ENCODE measurements around the gene WNT1. TPM values are rescaled to one million over a fixed set of nuclear protein-coding genes. Genes with fewer than 3 reads are reported as not detected.

The WNT1 gene
- total RNA-seq, 1 donor from 2014 or later, result not detected

DNA sequence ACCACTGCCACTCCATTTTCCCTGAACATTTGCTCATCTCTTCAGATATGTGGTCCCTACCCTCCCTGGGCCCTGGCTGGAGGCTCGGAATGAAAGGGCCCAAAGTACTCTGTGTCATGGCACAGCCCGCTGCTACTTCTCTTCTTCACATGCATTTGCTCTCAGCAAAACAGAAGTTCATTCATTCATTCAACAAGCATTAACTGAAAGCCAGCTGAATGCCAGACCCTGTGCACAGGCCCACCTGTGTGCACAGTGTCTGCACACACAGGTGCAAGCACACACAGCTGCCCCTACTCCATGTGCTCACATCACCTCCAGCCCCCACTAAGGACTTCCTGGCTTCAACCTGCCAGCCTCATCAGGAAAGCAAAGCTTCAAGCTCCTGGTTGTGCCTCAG is 7.8 kb downstream of the WNT1 start:
- TF ChIP-seq, protein P1, sequence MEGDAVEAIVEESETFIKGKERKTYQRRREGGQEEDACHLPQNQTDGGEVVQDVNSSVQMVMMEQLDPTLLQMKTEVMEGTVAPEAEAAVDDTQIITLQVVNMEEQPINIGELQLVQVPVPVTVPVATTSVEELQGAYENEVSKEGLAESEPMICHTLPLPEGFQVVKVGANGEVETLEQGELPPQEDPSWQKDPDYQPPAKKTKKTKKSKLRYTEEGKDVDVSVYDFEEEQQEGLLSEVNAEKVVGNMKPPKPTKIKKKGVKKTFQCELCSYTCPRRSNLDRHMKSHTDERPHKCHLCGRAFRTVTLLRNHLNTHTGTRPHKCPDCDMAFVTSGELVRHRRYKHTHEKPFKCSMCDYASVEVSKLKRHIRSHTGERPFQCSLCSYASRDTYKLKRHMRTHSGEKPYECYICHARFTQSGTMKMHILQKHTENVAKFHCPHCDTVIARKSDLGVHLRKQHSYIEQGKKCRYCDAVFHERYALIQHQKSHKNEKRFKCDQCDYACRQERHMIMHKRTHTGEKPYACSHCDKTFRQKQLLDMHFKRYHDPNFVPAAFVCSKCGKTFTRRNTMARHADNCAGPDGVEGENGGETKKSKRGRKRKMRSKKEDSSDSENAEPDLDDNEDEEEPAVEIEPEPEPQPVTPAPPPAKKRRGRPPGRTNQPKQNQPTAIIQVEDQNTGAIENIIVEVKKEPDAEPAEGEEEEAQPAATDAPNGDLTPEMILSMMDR (IDR thresholded peaks at IDR 0.05; ENCODE audit: insufficient read depth, low read length, severe bottlenecking), result no peak
- FAIRE-seq (no peak), DNase-seq (ENCODE audit: low read depth) (no peak)
- H3K27me3 ChIP-seq (ENCODE audit: control insufficient read depth, insufficient read depth, low read length), result peaks cover 50% of the 10 kb centered on the region
- no peaks in the 10 kb centered on the region for H3K36me3 ChIP-seq (ENCODE audit: control insufficient read depth, insufficient read depth, low read length)
- no peak overlapping the region for H3K4me3 ChIP-seq (ENCODE audit: low read depth, low read length)

DNA sequence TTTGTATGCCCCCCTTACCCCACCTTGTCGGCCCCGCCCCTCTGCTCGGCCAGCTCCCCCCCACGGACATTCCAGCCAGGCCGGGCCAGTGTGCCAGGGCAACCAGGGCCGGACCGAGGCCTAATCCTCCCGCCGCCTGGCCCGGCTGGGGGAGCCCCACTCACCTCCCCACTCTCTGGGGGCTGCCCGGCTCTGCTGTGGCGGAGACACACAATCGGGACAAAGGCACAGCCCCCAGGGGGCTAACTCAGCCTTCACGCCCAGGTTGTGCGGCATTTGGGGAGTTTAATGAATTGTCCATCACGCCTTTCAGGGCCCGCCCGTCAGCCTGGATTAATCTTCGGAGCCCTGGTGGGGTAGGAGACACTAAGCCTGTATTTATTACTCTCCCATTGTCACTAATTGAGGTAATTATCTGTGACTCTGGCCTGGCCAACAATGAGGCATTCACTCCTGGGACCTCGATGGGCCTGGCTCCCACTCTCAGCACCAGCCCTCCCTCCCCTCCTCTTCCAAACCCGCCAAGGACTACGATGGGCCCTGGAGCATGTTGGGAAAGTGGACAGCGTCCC is 8.7 kb downstream of the WNT1 start:
- FAIRE-seq (no peak), DNase-seq (ENCODE audit: low read depth) (no peak)
- Histone ChIP-seq H3K36me3 (ENCODE audit: control insufficient read depth, insufficient read depth, low read length) (no peaks in the 10 kb centered on the region), H3K4me3 (ENCODE audit: low read depth, low read length) (no peak overlapping the region), H3K27me3 (ENCODE audit: control insufficient read depth, insufficient read depth, low read length) (peaks cover 41% of the 10 kb centered on the region)
- TF ChIP-seq, protein P1 (IDR thresholded peaks at IDR 0.05; ENCODE audit: insufficient read depth, low read length, severe bottlenecking), result no peak

DNA sequence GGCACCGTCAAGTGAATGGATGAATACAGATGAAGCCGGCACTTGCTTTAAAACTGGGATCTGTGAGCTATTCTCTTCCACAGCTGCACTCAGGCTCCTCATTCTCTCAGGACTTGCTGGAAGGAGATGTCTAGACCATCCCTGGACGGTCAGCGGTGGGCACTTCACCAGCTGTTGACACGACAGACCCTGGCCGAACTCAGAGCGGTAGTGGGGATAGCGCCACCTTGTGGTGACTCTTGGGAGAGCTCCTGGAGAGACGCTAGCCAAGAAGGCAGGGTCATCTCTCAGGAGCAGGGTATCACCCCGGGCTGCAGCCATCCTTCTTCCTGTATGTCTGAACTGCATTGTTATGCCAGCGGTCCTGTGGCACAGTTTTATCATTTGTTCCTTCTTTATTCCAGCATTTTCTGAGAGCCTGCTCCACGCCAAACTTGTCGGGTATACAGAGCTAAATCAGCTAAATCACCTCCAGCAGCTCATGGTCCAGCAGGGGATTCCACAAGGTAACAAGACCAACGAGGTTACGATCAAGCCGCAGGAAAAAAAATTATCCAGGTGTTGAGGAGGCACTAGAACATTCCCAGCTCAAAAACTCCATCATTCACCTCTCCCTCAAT is 10.0 kb downstream of the WNT1 start:
- peaks cover 31% of the 10 kb centered on the region for H3K27me3 ChIP-seq (ENCODE audit: control insufficient read depth, insufficient read depth, low read length)

DNA sequence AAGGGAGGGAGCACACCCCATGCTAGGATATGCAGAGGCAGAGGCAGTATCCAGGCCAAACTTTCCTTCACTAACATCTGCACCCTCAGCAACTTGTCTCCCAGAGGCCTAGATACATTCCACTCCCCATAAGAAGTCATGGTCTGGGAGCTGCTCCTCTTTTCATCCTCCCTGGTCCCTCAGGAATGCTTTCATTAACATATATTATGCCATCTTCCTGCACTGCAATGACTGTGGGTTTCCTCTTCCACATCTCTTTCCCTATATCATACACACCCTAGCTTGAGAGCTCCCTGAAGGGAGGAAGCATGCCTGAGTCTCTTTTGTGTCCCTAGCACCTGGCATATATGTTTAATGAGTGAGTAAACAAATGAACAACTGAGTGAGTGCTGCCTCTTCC is 12.4 kb downstream of the WNT1 start:
- Histone ChIP-seq H3K36me3 (ENCODE audit: control insufficient read depth, insufficient read depth, low read length) (no peaks in the 10 kb centered on the region), H3K4me3 (ENCODE audit: low read depth, low read length) (no peak overlapping the region), H3K27me3 (ENCODE audit: control insufficient read depth, insufficient read depth, low read length) (peaks cover 16% of the 10 kb centered on the region)
- TF ChIP-seq, protein P1 (IDR thresholded peaks at IDR 0.05; ENCODE audit: insufficient read depth, low read length, severe bottlenecking), result no peak
- no peak for FAIRE-seq
- DNase-seq (ENCODE audit: low read depth), result no peak

More for the DNA sequence above, 10.0 kb downstream of the WNT1 start:
- Histone ChIP-seq H3K36me3 (ENCODE audit: control insufficient read depth, insufficient read depth, low read length) (no peaks in the 10 kb centered on the region), H3K4me3 (ENCODE audit: low read depth, low read length) (no peak overlapping the region)
- DNase-seq (ENCODE audit: low read depth), result peak; percentile 32
- TF ChIP-seq, protein P1 (IDR thresholded peaks at IDR 0.05; ENCODE audit: insufficient read depth, low read length, severe bottlenecking), result peak; percentile 94
- FAIRE-seq, result peak; percentile 18

DNA sequence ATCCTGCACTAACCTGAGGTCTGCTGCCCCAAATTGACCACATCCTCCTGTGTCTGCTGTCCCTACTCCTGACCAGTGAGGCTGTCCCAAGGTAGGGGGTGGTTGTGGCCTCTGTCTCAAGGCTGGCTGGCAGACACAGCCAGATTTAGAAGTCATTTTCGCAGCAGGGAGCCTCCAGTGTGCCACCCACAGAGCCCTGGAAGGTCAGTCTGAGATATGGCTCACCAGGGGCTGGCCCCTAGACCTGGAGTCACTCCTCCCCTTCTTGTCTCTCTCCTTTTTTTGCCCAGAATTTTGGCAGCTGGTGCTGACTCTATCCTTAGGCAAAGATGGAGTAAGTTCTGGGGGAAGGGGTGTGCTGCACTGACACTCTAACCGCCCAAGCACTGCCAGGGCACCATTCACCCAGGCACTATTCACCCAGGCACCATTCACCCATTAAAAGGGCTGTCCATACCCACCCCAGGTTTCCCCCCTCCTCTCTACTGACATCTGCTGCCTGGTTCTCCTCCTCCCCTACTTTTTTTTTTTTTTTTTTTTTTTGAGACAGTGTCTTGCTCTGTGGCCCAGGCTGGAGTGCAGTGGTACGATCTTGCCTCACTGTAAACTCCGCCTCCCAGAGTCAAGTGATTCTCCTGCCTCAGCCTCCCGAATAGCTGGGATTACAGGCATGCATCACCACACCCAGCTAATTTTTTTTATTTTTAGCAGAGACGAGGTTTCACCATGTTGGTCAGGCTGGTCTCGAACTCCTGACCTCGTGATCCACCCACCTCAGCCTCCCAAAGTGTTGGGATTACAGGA is 13.3 kb downstream of the WNT1 start:
- Histone ChIP-seq H3K27me3 (ENCODE audit: control insufficient read depth, insufficient read depth, low read length) (peaks cover 10% of the 10 kb centered on the region), H3K4me3 (ENCODE audit: low read depth, low read length) (no peak overlapping the region), H3K36me3 (ENCODE audit: control insufficient read depth, insufficient read depth, low read length) (no peaks in the 10 kb centered on the region)
- FAIRE-seq (no peak), DNase-seq (ENCODE audit: low read depth) (no peak)
- TF ChIP-seq, protein P1 (IDR thresholded peaks at IDR 0.05; ENCODE audit: insufficient read depth, low read length, severe bottlenecking), result no peak

Data from bronchial epithelial cell (primary cell).